Stimulated activated CD4-positive, alpha-beta T cell treated with anti-CD3 and anti-CD28 coated beads, Interleukin-2, amount 100 ng/mL, for 4 hours (primary cell): ENCODE data around the gene GNPTG.
"Not testable (repeated sequence)": the region's sequence is repeated elsewhere in the genome, so short reads cannot be mapped to it uniquely, and the experiment has no call there.

Experiments
- DNase-seq: peaks from one replicate; pipeline ENCODE4 v3.0.0-alpha.2; 2020; ENCODE audit warnings: low read depth

GNPTG gene

DNA sequence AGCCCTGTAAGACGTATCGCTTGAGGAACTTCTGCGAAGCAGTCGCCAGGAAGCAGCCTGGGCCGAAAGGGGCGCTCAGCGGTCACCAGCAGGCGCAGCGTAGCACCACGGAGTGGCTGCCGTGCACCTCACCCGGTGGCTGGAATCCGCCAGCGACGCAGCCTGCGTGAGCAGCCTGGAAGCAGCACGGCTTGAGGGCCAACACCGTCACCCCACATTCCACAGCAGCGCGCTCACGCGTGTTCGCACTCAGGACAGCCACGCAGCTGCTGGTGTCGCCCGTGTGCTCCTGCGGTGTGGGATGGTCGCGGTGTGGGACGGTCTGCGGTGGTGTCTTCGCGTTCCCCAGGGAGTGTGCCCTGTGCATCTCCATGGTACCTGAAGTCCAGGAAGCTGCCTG, 32.7 kb upstream of the GNPTG start:
- no peak for DNase-seq

DNA sequence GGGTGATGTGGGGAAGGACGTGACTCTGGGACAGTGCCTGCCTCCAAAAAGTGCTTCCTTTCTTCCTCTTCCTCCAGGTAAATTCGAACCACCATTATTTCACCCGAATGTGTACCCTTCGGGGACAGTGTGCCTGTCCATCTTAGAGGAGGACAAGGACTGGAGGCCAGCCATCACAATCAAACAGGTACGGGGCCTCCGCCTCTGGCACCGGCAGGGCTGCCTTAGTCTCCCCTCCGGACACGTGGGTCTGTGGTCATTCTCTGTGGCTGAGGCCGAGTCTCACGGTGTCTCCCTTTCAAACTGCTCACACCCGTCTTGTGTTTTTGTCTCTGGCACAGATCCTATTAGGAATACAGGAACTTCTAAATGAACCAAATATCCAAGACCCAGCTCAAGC, 31.6 kb upstream of the GNPTG start:
- DNase-seq: no peak

DNA sequence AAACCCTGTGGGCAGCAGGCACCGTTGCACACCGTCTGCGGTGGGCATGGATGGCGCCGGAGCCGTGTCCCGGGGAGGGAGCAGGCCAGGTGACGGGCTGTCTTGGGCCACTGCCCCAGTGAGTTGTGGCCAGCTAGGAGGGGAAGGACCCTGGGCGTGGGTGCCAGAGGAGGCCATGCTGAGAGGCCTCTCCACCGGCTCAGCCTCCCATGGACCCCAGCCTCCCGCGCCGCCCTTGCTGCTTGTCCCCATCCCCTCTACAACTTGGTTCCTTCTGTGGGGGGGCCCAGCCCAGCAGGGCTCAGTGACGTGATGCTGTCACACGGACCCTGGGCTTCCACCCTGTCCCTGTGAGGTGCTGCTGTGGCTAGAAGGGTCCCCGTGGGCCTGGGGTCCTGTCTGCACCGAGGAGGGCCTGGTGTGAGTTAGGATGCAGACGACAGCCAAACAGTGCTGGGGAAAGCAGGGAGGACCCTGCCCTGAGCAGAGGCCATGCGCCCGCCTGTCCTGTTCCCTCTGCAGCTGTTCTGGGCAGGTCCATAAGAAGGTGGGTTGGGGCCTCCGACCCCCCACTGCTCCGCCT, 31.0 kb upstream of the GNPTG start:
- no peak for DNase-seq

DNA sequence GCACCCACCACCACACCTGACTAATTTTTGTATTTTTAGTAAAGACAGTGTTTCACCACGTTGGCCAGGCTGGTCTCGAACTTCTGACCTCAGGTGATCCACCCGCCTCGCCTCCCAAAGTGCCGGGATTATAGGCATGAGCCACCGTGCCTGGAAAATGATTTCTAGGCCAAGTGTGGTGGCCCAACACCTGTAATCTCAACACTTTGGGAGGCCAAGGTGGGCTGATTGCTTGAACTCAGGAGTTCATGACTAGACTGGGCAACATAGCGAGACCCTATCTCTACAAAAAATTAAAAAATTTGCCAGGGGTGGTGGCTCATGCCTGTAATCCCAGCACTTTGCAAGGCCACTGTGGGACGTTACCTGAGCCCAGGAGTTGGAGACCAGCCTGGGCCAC, 29.3 kb upstream of the GNPTG start:
- DNase-seq: no peak

DNA sequence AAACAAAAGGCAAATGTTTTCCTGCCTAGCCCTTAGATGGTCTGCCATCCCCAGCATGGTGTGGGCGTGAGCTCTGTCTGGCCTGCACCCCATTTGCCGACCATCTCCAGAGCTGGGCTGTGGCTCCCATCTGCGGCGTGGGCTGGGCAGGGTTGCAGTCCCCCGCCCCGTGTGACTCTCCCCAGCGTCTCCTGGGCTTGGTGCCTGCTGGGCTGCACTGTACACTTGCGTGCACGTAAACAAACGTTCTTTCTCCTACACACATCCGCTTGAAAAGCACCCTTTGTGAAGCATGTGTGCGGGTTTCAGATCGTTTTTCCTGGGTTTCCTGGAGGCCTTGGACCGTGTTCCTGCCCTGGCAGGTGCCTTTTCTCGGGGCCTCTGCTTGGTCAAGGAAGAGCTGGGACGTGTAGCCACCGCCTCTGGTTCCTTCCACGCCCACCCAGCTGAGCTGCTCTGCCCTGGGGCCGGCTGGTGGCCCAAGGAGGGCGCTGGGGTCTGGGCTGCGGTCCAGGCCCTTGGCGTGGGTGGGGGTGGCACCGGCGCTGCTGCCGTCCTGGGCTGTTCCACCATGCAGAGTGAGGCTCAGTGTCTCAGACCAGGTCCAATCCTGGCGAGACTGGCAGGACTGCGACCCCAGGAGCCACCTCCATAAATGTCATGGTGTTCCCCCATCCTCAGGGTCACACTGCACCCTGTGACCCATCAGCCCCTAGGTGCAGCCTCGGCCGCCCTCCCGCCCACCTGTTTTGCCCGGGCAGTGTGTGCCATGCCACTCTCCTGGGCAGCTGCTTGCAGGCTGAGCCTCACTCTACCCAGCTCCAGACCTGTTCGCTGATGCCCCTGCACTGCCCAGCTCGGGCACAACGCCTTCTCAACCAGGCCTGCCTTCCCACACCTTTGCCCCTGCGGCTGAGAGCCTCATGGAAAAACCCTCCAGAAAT, 28.2 kb upstream of the GNPTG start:
- DNase-seq: no peak

DNA sequence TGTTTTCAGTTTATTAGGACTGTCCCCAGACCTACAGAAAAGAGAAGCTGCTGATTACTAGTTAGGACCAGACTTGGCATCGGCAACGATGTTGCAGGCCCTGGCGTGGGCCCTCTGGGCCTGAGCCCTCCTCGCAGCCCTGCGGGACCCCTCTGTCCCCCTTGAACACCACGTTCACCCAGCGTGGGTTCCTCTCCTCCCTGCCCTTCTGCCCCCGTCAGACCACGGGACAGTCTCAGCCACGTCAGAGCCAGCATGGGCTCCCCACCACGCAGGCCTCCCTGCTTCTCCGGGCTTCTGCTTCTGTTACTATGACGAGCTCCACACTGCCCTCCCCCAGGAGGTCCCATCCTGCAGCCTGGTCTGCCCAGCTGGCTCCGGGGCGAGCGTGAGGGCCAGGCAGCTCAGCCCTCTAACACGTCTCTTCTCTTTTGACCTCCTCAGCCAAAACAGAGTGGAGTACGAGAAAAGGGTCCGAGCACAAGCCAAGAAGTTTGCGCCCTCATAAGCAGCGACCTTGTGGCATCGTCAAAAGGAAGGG, 27.4 kb upstream of the GNPTG start:
- no peak for DNase-seq

DNA sequence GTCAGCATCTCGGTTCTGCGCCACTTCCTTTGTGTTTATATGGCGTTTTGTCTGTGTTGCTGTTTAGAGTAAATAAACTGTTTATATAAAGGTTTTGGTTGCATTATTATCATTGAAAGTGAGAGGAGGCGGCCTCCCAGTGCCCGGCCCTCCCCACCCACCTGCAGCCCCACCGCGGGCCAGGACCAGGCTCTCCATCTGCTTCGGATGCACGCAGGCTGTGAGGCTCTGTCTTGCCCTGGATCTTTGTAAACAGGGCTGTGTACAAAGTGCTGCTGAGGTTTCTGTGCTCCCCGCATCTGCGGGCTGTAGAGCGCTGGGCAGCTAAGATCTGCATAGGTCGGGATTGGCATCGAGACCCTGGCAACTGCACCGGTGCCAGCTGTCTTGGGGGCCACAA, 26.5 kb upstream of the GNPTG start:
- no peak for DNase-seq

DNA sequence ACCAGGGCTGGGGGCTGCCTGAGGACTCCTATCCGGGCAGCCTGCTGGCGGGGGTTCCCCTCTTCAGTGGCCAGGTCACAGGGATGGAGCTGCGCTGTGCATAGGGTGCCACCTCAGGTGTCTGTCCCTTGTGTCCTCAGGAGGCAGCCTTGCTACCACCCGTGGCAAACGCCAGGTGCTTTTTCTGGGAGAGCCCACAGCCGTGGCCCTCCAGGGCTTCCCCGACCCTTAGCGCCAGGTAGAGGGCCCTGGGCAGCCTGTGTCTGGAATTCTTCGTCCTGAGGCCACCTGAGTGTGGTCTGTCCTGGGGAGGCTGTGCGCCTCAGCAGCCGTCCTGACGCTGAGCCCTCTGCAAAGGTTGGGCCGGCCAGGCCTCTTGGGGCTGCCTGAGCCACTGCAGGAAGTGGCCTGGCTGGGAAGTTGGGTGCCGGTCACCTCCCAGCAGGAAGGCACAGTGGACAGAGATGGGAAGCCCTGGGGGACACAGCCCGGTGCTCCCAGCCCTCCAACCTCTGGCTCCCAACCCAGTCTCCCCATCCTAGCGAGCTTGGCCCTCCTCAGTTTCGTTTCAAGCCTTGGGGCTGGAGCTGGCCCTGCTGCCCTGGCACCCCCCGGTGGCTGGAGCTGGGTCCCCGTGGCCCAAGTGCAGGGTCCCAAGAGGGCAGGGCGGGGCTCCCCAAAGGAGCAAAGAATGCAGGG, 25.9 kb upstream of the GNPTG start:
- no peak for DNase-seq

DNA sequence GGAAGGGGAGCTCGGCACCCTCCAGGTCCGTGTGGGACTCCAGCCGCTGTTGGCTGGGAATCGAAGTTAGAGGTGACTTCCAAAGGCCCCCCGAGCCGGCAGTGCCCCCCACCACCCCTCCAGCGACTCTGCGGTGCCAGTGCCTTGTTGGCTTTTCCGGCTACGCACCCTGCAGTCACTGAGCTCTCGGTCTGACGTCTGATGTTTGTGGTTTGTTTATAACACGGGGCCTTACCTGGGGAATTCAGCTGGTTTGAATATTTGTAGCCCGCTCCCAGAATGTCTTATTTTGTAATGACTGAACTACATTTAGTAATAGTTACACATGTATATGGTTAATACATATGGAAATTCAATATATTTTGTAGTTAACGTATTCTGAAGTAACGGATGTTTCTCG, 25.3 kb upstream of the GNPTG start:
- DNase-seq: no peak

DNA sequence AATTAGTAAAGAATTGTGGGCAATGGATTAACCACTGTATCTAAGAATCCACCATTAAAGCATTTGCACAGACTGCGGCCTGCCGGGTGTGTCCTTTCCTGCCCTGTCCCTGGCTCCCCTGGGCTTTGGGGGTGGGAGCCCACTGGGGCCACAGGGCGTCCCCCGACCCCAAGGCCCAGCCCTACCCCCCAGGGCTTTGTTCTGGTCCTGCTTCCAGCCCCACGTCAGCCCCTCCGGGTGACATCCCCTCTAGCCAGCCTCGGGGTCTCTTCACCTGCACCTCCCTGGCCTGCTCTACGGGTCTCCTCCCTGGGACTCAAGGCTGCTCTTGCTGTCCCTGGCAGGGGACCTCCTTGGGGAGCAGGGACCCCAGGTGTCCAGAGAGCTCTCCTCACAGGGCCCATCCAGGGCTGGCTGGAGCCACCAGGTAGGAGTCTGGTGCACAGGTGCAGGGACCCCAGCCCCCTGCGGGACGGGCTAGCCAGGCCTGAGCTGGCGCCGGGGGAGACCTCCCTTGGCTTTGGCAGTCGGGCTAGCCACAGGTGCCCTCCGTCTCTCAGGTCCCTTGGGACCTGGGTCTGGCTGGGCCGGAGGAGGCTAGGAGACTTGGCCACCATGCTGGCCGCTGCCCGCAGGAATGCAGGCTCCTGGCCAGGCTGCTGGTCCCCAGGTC, 24.6 kb upstream of the GNPTG start:
- DNase-seq: no peak

DNA sequence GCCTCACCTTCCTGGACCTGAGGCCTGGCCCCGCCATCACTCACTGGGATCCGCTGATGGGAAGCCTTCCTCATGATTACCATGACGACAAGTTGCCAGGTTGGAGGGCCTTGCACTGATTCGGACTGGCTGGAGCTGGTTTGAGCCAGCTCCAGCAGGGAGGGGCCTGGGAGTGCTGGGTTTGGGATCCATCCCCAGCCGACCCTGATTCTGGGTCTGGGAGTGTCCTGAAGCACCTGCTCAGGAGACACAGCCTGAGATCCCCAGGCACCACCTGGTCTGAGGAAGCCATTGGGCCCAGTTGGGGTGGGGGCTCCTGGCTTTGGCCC, 24.1 kb upstream of the GNPTG start:
- DNase-seq: no peak

DNA sequence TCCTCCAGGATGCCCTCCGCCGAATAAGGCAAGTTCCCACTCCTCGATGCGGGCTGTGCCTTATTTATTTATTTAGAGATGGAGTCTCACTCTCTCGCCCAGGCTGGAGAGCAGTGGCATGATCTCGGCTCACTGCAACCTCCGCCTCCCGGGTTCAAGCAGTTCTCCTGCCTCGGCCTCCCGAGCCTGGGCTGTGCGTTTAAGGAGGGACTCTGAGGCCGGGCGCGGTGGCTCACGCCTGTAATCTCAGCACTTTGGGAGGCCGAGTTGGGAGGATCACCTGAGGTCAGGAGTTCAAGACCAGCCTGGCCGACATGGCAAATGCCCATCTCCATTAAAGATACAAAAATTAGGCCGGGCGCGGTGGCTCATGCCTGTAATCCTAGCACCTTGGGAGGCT, 23.6 kb upstream of the GNPTG start:
- DNase-seq: not testable (repeated sequence)

DNA sequence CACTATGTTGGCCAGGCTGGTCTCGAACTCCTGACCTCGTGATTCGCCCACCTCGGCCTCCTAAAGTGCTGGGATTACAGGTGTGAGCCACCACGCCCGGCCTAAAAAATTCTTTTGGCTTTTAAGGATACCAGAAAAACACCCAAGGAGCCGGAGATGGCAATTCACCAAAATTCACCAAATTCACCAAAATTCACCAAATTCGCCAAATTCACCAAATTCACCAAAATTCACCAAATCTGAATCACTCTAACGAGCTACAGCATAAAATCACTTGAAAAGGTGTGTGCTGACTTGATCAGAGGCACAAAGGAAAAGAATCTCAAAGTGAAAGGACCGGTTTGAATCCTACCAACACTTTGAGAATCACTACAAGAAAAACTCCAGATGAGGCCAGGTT, 22.8 kb upstream of the GNPTG start:
- DNase-seq: not testable (repeated sequence)

DNA sequence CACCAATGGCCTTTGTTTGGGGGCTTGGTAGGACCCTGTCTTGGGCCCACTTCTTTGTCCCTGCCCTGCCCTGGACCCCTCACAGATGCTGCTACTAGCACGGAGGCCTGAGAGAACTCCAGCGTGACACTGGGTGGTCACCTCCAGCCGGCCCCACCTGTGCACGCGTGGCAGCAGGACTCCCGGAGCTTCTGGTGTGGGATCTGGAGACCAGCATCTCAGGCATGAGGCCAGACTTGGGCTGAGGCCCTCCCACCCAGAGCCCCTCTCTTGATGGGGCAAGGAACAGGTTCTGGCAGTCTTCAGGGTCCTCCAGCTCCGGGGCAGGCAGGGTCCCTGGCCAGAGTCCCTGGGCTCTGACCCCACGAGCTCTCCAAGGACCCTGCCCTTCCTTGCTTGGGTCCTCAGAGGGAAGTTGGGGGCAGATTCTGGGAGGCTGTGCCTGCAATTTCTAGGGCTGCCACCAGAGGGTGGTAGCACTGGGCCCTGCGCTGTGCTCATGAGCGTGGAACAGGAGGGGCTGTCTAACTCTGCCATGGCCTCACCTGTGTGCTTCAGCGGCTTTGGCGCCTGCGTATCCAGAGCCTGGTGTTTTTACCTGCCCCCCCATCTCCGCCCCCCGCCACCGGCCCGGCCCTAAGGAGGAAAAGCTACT, 21.3 kb upstream of the GNPTG start:
- DNase-seq: no peak

DNA sequence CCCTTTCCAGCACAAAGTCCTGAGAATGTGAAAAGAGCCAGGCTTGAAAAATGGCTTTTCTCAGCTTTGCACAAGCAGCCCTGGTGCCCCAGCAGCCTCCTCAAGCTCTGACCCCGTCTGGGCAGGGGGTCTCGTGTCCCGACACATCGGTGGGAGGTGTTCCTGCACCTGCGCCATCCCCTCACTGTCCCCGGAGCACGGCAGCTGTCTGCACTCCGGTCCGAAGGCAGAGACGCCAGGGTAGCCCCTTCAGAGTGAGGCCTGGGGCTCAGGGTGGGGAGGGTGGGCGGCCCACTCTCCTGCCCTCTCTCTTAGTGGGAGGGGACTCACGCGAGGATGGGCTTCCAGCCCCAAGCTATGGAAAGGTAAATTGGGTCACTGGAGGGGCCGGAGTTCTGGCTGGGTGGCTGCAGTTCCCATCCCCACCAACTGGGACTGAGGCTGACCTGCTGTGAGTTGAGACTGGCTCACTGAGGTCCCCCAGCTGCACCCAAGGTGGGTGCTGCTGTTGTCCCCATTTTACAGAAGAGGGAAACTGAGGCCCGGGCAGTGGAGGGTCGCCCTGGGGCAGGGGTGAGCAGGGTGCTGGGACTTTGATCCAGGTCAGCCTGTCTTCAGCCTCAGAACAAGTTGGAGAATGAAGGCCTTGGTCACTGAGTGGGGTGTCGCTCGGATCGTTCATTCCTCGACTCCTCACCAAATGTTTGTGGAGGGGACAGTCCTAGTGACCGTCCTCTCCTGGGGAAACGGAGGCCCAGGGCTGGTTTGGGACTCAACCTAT, 20.6 kb upstream of the GNPTG start:
- no peak for DNase-seq

DNA sequence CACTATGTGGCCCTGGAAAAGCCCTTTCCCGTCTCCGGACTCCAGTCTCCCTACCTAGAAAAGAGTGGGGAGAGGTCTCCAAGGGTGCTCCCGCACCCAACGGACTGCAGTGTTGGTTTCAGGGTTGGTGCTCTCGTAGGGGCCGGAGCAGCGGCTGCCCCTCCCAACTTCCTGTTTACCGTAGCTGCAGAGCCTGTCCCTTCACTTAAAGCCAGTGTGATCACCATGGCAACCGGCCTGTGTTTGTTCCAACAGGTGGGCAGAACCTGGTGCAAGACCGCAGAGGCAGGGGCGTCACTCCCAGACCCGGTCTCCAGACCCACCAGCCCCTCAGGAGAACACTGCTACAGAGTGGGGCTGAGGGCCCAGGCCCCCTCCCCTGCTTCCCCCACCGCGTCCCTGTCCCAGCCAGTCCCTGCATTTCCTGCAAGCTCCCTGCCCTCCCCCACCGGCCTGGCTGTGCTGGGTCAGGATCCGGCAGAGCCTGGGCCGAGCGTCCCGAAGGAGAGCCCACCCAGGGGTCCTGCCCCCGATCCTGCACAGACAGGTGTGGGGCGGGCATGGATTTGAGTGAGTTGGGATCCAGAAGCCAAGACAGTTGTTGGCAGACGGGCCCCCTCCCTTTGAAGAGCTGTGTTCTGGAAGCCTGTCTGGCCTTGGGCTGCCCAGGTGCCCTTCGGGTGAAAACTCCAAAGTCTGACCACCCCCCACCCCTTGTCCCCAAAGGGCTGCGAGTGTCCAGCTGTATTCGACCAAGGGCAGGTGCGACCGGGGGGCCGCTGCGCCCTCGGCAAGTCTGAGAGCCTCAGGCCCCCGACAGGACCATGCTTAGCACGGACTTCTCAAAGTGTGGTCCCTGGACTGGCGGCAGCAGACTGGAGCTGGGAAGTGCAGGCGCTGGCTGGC, 19.8 kb upstream of the GNPTG start:
- DNase-seq: no peak

DNA sequence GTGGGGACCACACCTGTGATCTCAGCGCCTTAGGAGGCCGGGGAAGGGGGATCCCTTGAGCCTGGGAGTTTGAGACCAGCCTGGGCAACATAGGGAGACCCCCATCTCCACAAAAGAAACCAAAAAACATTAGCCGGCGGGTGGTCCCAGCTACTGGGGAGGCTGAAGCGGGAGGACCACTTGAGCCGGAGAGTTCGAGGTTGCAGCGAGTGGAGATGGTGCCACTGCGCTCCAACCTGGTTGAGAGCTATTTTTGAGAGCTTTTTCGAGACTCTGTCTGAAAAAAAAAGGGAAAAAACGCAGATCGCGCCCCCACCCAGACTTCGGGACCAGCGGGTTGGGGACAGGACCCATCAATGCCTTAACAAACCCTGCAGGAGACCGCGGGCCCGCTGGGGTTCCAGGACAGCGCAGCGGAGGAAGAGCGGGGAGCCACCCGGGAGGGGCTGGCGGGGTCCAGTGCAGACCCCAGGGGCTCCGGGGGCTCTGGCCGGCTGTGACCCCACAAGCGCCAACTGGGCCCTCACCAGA, 19.0 kb upstream of the GNPTG start:
- DNase-seq: no peak

DNA sequence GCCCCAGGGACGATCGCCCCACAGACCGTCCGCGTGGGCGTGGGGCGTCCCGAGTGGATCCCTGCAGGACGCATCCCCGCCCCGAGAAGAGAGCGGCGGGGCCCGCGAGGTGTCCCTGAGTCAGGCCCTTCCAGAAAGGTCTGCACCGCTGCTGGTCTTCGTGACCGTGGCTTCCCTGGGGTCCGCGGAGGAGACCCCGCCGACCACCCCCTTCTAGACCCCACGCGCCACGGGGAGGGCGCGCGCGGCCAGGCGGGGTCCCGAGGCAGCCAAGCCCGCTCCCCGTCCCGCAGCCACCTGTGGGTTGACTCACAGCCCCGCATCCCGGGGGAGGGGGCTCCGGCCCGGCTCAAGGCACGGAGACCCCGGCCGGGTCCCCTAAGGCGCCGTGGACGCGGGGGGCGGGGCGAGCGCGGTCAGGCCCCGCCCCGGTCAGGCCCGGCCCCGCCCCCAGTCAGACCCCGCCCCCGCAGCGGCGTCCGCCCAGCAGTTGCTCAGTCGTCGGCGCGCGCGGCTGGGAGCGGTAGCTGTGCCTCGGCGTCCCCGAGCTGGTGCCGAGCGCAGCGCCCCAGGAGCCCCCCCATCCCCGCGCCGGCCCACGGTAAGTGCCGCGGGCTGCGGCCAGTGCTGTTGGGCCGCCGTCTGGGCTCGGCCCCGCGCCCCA, 18.4 kb upstream of the GNPTG start, which contains the start of gene BAIAP3:
Gene BAIAP3, plus strand, starts transcription at position 497 of the 664 bp plus-strand sequence. CDS start 4,905 bp downstream, outside the sequence.
- no peak for DNase-seq
